ENCODE data around the gene SRD5A3.

The SRD5A3 gene

GRCh38 chr4:55367084-55367722 is 21.2 kb downstream of the SRD5A3 start:
- Histone ChIP-seq H3K9me3 (ENCODE audit: insufficient read depth, low read length) (no peaks in the 10 kb centered on the region), H3K4me3 (ENCODE audit: low read length) (no peak overlapping the region), H3K36me3 (replicated peaks; ENCODE audit: low read depth, low read length) (peaks cover 5% of the 10 kb centered on the region), H3K4me1 (ENCODE audit: low read length) (no peaks in the 10 kb centered on the region), H4K20me1 (ENCODE audit: insufficient read depth, low read length) (no peaks in the 10 kb centered on the region), H3K27ac (ENCODE audit: low read length) (no peak overlapping the region), H2AFZ (ENCODE audit: low read depth, low read length) (no peak overlapping the region), H3K27me3 (ENCODE audit: low read depth, low read length) (no peaks in the 10 kb centered on the region), H3K79me2 (ENCODE audit: low read length) (no peaks in the 10 kb centered on the region), H3K4me2 (ENCODE audit: low read length) (no peak overlapping the region), H3K9ac (ENCODE audit: low read length) (no peak overlapping the region)
- no peak for TF ChIP-seq CTCF (IDR thresholded peaks at IDR 0.05; ENCODE audit: low read depth, low read length)
- no peak for TF ChIP-seq EZH2phosphoT487 (IDR thresholded peaks at IDR 0.05; ENCODE audit: low read depth)

- H3K27me3 ChIP-seq (ENCODE audit: low read depth, low read length): no peaks in the 10 kb centered on the region
- no peak overlapping the region for H3K4me2 ChIP-seq (ENCODE audit: low read length)
- no peaks in the 10 kb centered on the region for H3K79me2 ChIP-seq (ENCODE audit: low read length)
- H3K9me3 ChIP-seq (ENCODE audit: insufficient read depth, low read length): no peaks in the 10 kb centered on the region
- H3K4me3 ChIP-seq (ENCODE audit: low read length): no peak overlapping the region
- no peak overlapping the region for H3K27ac ChIP-seq (ENCODE audit: low read length)
- H2AFZ ChIP-seq (ENCODE audit: low read depth, low read length): no peak overlapping the region
- TF ChIP-seq EZH2phosphoT487 (IDR thresholded peaks at IDR 0.05; ENCODE audit: low read depth) (no peak), CTCF (IDR thresholded peaks at IDR 0.05; ENCODE audit: low read depth, low read length) (no peak)
- H3K36me3 ChIP-seq (replicated peaks; ENCODE audit: low read depth, low read length): peaks cover 3% of the 10 kb centered on the region
- no peaks in the 10 kb centered on the region for H3K4me1 ChIP-seq (ENCODE audit: low read length)
- no peak overlapping the region for H3K9ac ChIP-seq (ENCODE audit: low read length)
- no peaks in the 10 kb centered on the region for H4K20me1 ChIP-seq (ENCODE audit: insufficient read depth, low read length)
Measured at GRCh38 chr4:55369968-55370367, 23.9 kb downstream of the SRD5A3 start.

DNA sequence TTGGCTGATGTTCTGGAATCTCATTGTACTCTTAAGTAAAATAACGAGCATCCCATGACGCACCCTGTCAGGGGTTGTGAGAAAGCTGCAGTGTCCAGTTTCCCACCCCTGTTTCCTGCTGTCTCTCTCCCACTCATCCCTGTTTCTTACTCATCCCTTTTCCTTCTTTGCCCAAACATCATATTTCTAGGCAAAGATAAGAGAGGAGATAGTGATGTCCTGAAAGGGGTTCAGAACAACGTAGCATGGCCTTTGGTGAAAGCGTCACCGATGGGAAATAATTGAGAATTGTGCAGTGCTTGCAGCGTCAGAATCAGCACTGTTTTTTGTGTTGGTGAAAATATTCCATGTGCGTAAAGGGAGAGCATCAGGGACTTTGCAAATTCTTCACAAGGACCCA is 26.2 kb downstream of the SRD5A3 start:
- H3K4me3 ChIP-seq (ENCODE audit: low read length): no peak overlapping the region
- H3K27ac ChIP-seq (ENCODE audit: low read length): no peak overlapping the region
- no peaks in the 10 kb centered on the region for H3K27me3 ChIP-seq (ENCODE audit: low read depth, low read length)
- H3K4me1 ChIP-seq (ENCODE audit: low read length): no peaks in the 10 kb centered on the region
- H2AFZ ChIP-seq (ENCODE audit: low read depth, low read length): no peak overlapping the region
- no peak for TF ChIP-seq EZH2phosphoT487 (IDR thresholded peaks at IDR 0.05; ENCODE audit: low read depth)
- TF ChIP-seq CTCF (IDR thresholded peaks at IDR 0.05; ENCODE audit: low read depth, low read length): no peak
- H3K9me3 ChIP-seq (ENCODE audit: insufficient read depth, low read length): no peaks in the 10 kb centered on the region
- H4K20me1 ChIP-seq (ENCODE audit: insufficient read depth, low read length): no peaks in the 10 kb centered on the region
- no peak overlapping the region for H3K9ac ChIP-seq (ENCODE audit: low read length)
- peaks cover 3% of the 10 kb centered on the region for H3K36me3 ChIP-seq (replicated peaks; ENCODE audit: low read depth, low read length)
- no peaks in the 10 kb centered on the region for H3K79me2 ChIP-seq (ENCODE audit: low read length)
- H3K4me2 ChIP-seq (ENCODE audit: low read length): no peak overlapping the region

- Histone ChIP-seq H3K9me3 (ENCODE audit: insufficient read depth, low read length) (no peaks in the 10 kb centered on the region), H2AFZ (ENCODE audit: low read depth, low read length) (no peak overlapping the region), H4K20me1 (ENCODE audit: insufficient read depth, low read length) (no peaks in the 10 kb centered on the region), H3K9ac (ENCODE audit: low read length) (no peak overlapping the region), H3K4me2 (ENCODE audit: low read length) (no peak overlapping the region), H3K4me1 (ENCODE audit: low read length) (no peaks in the 10 kb centered on the region), H3K79me2 (ENCODE audit: low read length) (no peaks in the 10 kb centered on the region), H3K27ac (ENCODE audit: low read length) (no peak overlapping the region), H3K36me3 (replicated peaks; ENCODE audit: low read depth, low read length) (peaks cover 3% of the 10 kb centered on the region), H3K27me3 (ENCODE audit: low read depth, low read length) (no peaks in the 10 kb centered on the region), H3K4me3 (ENCODE audit: low read length) (no peak overlapping the region)
- TF ChIP-seq EZH2phosphoT487 (IDR thresholded peaks at IDR 0.05; ENCODE audit: low read depth): no peak
- no peak for TF ChIP-seq CTCF (IDR thresholded peaks at IDR 0.05; ENCODE audit: low read depth, low read length)
Measured at GRCh38 chr4:55373461-55373860, 27.4 kb downstream of the SRD5A3 start.
